ENCODE measurements around the gene ZNF525.
"Not testable (repeated sequence)": the region's sequence is repeated elsewhere in the genome, so short reads cannot be mapped to it uniquely, and the experiment has no call there.

Gene ZNF525

GRCh38 chr19:53365134-53365898 lies at the start of gene ZNF525:
Gene ZNF525, plus strand, starts transcription at chr19:53365705. Its CDS starts 6,577 bp downstream, at chr19:53372282.
- DNase-seq, result peak; percentile 52

GRCh38 chr19:53328967-53329366 lies 36.5 kb upstream of the ZNF525 start:
- no peak for DNase-seq

- DNase-seq, result no peak
Observed at GRCh38 chr19:53332484-53332883, 33.0 kb upstream of the ZNF525 start.

GRCh38 chr19:53333066-53333462 lies 32.4 kb upstream of the ZNF525 start:
- no peak for DNase-seq

- DNase-seq, result no peak
Observed at GRCh38 chr19:53333463-53334449, 31.7 kb upstream of the ZNF525 start, which contains the start of gene ZNF845. Gene ZNF845, plus strand, starts transcription at chr19:53333749. Its CDS starts 7,559 bp downstream, at chr19:53341308.

- DNase-seq, result not testable (repeated sequence)
Observed at GRCh38 chr19:53344403-53344802, 21.1 kb upstream of the ZNF525 start.

GRCh38 chr19:53355739-53356138 lies 9.8 kb upstream of the ZNF525 start:
- no peak for DNase-seq

- no peak for DNase-seq
Observed at GRCh38 chr19:53357821-53358581, 7.5 kb upstream of the ZNF525 start.

GRCh38 chr19:53360056-53360455 lies 5.4 kb upstream of the ZNF525 start:
- not testable (repeated sequence) for DNase-seq

GRCh38 chr19:53365899-53366493 lies 491 bp downstream of the ZNF525 start:
- no peak for DNase-seq

- DNase-seq, result no peak
Observed at GRCh38 chr19:53372196-53372595, 6.7 kb downstream of the ZNF525 start.

- no peak for DNase-seq
Observed at GRCh38 chr19:53374288-53374687, 8.8 kb downstream of the ZNF525 start.

GRCh38 chr19:53374743-53375142 lies 9.2 kb downstream of the ZNF525 start:
- no peak for DNase-seq

GRCh38 chr19:53381376-53381775 lies 15.9 kb downstream of the ZNF525 start:
- no peak for DNase-seq

GRCh38 chr19:53388168-53388567 lies 22.7 kb downstream of the ZNF525 start:
- DNase-seq, result no peak

- no peak for DNase-seq
Observed at GRCh38 chr19:53388904-53389303, 23.4 kb downstream of the ZNF525 start.

- DNase-seq, result no peak
Observed at GRCh38 chr19:53389571-53389970, 24.1 kb downstream of the ZNF525 start.

- DNase-seq, result no peak
Observed at GRCh38 chr19:53389978-53390377, 24.5 kb downstream of the ZNF525 start.

GRCh38 chr19:53394522-53394973 lies 29.0 kb downstream of the ZNF525 start:
- no peak for DNase-seq

GRCh38 chr19:53394974-53395839 lies 29.7 kb downstream of the ZNF525 start, which contains the start of gene ZNF765:
Gene ZNF765, plus strand, starts transcription at chr19:53395149. Its CDS starts 2,867 bp downstream, at chr19:53398016.
- peak; percentile 48 for DNase-seq
